ENCODE data around the gene TFEB.
"Not testable (repeated sequence)": the region's sequence is repeated elsewhere in the genome, so short reads cannot be mapped to it uniquely, and the experiment has no call there.

The TFEB gene

GRCh38 chr6:41771058-41771983, 35.9 kb upstream of the TFEB start:
- H3K4me1 Mint-ChIP-seq (ENCODE audit: low read depth), result peaks cover under 1% of the 10 kb centered on the region
- H3K27me3 Mint-ChIP-seq, result no peaks in the 10 kb centered on the region
- H3K4me3 Mint-ChIP-seq, result no peak overlapping the region
- H3K27ac Mint-ChIP-seq, result peak overlapping the region; percentile 11
- H3K36me3 Mint-ChIP-seq (ENCODE audit: low read depth), result peaks cover 63% of the 10 kb centered on the region
- H3K9me3 Mint-ChIP-seq, result no peaks in the 10 kb centered on the region
- intact Hi-C loops (cut with micrococcal nuclease), result no loop called here

- Mint-ChIP-seq H3K36me3 (ENCODE audit: low read depth) (peaks cover 61% of the 10 kb centered on the region), H3K4me1 (ENCODE audit: low read depth) (no peaks in the 10 kb centered on the region), H3K9me3 (no peaks in the 10 kb centered on the region), H3K27ac (no peak overlapping the region), H3K27me3 (no peaks in the 10 kb centered on the region), H3K4me3 (no peak overlapping the region)
- intact Hi-C loops (cut with micrococcal nuclease), result no loop called here
Measured at GRCh38 chr6:41770381-41771057, 35.1 kb upstream of the TFEB start.

- Mint-ChIP-seq H3K9me3 (no peaks in the 10 kb centered on the region), H3K27ac (no peak overlapping the region), H3K4me3 (no peak overlapping the region), H3K36me3 (ENCODE audit: low read depth) (peaks cover 49% of the 10 kb centered on the region), H3K4me1 (ENCODE audit: low read depth) (no peaks in the 10 kb centered on the region), H3K27me3 (no peaks in the 10 kb centered on the region)
- intact Hi-C loops (cut with micrococcal nuclease), result no loop called here
Measured at GRCh38 chr6:41769376-41769775, 34.0 kb upstream of the TFEB start.

- Mint-ChIP-seq H3K4me1 (ENCODE audit: low read depth) (no peaks in the 10 kb centered on the region), H3K4me3 (no peak overlapping the region), H3K9me3 (no peaks in the 10 kb centered on the region), H3K36me3 (ENCODE audit: low read depth) (peaks cover 43% of the 10 kb centered on the region), H3K27me3 (no peaks in the 10 kb centered on the region), H3K27ac (no peak overlapping the region)
- intact Hi-C loops (cut with micrococcal nuclease), result no loop called here
Measured at GRCh38 chr6:41768545-41769308, 33.3 kb upstream of the TFEB start.

GRCh38 chr6:41767112-41767833, 31.9 kb upstream of the TFEB start:
- Mint-ChIP-seq H3K27ac (no peak overlapping the region), H3K4me1 (ENCODE audit: low read depth) (no peaks in the 10 kb centered on the region), H3K4me3 (no peak overlapping the region), H3K27me3 (no peaks in the 10 kb centered on the region), H3K9me3 (no peaks in the 10 kb centered on the region), H3K36me3 (ENCODE audit: low read depth) (peaks cover 28% of the 10 kb centered on the region)
- intact Hi-C loops (cut with micrococcal nuclease), result no loop called here

GRCh38 chr6:41766043-41766664, 30.7 kb upstream of the TFEB start:
- H3K27ac Mint-ChIP-seq; H3K4me1 Mint-ChIP-seq (ENCODE audit: low read depth); H3K4me3 Mint-ChIP-seq; H3K27me3 Mint-ChIP-seq; H3K9me3 Mint-ChIP-seq; intact Hi-C loops (cut with micrococcal nuclease): not testable (repeated sequence)
- peaks cover 17% of the 10 kb centered on the region for H3K36me3 Mint-ChIP-seq (ENCODE audit: low read depth)

GRCh38 chr6:41763470-41763869, 28.1 kb upstream of the TFEB start:
- Mint-ChIP-seq H3K4me1 (ENCODE audit: low read depth) (no peaks in the 10 kb centered on the region), H3K36me3 (ENCODE audit: low read depth) (no peaks in the 10 kb centered on the region), H3K27ac (no peak overlapping the region), H3K9me3 (no peaks in the 10 kb centered on the region), H3K27me3 (peaks cover 3% of the 10 kb centered on the region), H3K4me3 (no peak overlapping the region)
- intact Hi-C loops (cut with micrococcal nuclease), result no loop called here

GRCh38 chr6:41759905-41760579, 24.6 kb upstream of the TFEB start:
- Mint-ChIP-seq H3K27me3 (peaks cover 8% of the 10 kb centered on the region), H3K27ac (no peak overlapping the region), H3K4me1 (ENCODE audit: low read depth) (no peaks in the 10 kb centered on the region), H3K36me3 (ENCODE audit: low read depth) (no peaks in the 10 kb centered on the region), H3K9me3 (no peaks in the 10 kb centered on the region), H3K4me3 (no peak overlapping the region)
- intact Hi-C loops (cut with micrococcal nuclease), result no loop called here

- Mint-ChIP-seq H3K9me3 (no peaks in the 10 kb centered on the region), H3K36me3 (ENCODE audit: low read depth) (no peaks in the 10 kb centered on the region), H3K4me3 (no peak overlapping the region), H3K27me3 (peaks cover 8% of the 10 kb centered on the region), H3K27ac (no peak overlapping the region), H3K4me1 (ENCODE audit: low read depth) (no peaks in the 10 kb centered on the region)
- intact Hi-C loops (cut with micrococcal nuclease), result no loop called here
Measured at GRCh38 chr6:41759106-41759904, 23.9 kb upstream of the TFEB start.

- H3K36me3 Mint-ChIP-seq (ENCODE audit: low read depth), result no peaks in the 10 kb centered on the region
- H3K4me3 Mint-ChIP-seq, result no peak overlapping the region
- H3K27me3 Mint-ChIP-seq, result peaks cover 9% of the 10 kb centered on the region
- no peak overlapping the region for H3K27ac Mint-ChIP-seq
- no peaks in the 10 kb centered on the region for H3K9me3 Mint-ChIP-seq
- intact Hi-C loops (cut with micrococcal nuclease), result no loop called here
- H3K4me1 Mint-ChIP-seq (ENCODE audit: low read depth), result no peaks in the 10 kb centered on the region
Measured at GRCh38 chr6:41758641-41759035, 23.2 kb upstream of the TFEB start.

- intact Hi-C loops (cut with micrococcal nuclease), result no loop called here
- Mint-ChIP-seq H3K9me3 (no peaks in the 10 kb centered on the region), H3K4me1 (ENCODE audit: low read depth) (no peaks in the 10 kb centered on the region), H3K27ac (no peak overlapping the region), H3K4me3 (no peak overlapping the region), H3K27me3 (peaks cover 10% of the 10 kb centered on the region), H3K36me3 (ENCODE audit: low read depth) (no peaks in the 10 kb centered on the region)
Measured at GRCh38 chr6:41757931-41758640, 22.7 kb upstream of the TFEB start.

- Mint-ChIP-seq H3K4me3 (no peak overlapping the region), H3K36me3 (ENCODE audit: low read depth) (no peaks in the 10 kb centered on the region), H3K4me1 (ENCODE audit: low read depth) (no peaks in the 10 kb centered on the region), H3K27ac (no peak overlapping the region), H3K9me3 (no peaks in the 10 kb centered on the region), H3K27me3 (peaks cover 12% of the 10 kb centered on the region)
- intact Hi-C loops (cut with micrococcal nuclease), result no loop called here
Measured at GRCh38 chr6:41757271-41757670, 21.9 kb upstream of the TFEB start.

All from dendritic cell treated with granulocyte-macrophage colony-stimulating factor and Interleukin-4, amounts not matched to agents 40 ng/mL and 50 ng/mL, for 4 days (primary cell).